ENCODE measurements around the gene TMF1.
A peak's percentile ranks its signal among the peaks of the same experiment; 100 is the strongest.

The TMF1 gene

DNA sequence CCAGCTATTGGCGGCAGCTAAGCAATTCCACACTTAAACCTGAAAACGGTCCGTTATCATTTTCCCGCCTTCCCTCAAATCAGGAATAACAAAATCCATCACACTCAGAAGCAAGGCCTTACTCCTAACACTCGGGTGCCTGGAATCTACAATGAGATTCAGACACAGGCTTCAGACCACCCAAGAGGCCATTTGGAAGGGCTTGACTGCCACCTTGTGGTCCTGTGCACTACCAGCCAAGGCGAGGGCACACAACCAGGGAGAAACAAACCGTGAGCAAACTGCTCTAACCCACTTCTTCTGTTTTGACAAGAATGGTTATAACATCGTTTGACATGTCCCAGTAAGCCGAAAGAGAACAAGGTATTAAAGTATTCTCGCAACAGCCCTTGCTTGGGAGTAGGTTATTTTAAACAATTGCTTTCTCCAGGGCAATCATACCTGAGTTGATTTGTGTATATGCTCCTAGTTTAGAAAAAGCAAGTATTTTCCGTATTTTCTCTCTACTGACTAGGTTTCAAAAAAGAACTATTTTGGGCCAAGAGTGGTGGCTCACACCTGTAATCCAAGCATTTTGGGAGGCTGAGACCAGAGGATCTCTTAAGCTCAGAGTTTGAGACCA lies 79.7 kb downstream of the TMF1 start:
- DNase-seq (ENCODE audit: low spot score) = peak; percentile 82
